ENCODE data around the gene FAM89A. TPM values are rescaled to one million over a fixed set of nuclear protein-coding genes. Genes with fewer than 3 reads are reported as not detected.

The FAM89A gene
- total RNA-seq, 1 donor: 10.9 TPM

- DNase-seq (ENCODE audit: insufficient read length, low spot score, missing footprints): no peak
- Histone ChIP-seq H4K20me1 (ENCODE audit: insufficient read depth, low read length) (no peaks in the 10 kb centered on the region), H3K79me2 (ENCODE audit: insufficient read depth, low read length) (no peaks in the 10 kb centered on the region), H3K27ac (ENCODE audit: low read depth, low read length) (no peak overlapping the region), H3K36me3 (ENCODE audit: insufficient read depth, low read length) (no peaks in the 10 kb centered on the region), H3K4me1 (ENCODE audit: insufficient read depth, low read length) (no peaks in the 10 kb centered on the region), H3K4me3 (ENCODE audit: insufficient read depth, low read length) (no peak overlapping the region), H2AFZ (ENCODE audit: low read length) (no peak overlapping the region), H3K9me3 (ENCODE audit: low read depth, low read length) (no peaks in the 10 kb centered on the region), H3K4me2 (ENCODE audit: insufficient read depth, low read length) (no peak overlapping the region), H3K27me3 (ENCODE audit: insufficient read depth, low read length) (no peaks in the 10 kb centered on the region)
- TF ChIP-seq CTCF (IDR thresholded peaks at IDR 0.05; ENCODE audit: extremely low read depth, low read depth, low read length): no peak
Observed at GRCh38 chr1:231073331-231073730, 33.3 kb upstream of the FAM89A start.

DNA sequence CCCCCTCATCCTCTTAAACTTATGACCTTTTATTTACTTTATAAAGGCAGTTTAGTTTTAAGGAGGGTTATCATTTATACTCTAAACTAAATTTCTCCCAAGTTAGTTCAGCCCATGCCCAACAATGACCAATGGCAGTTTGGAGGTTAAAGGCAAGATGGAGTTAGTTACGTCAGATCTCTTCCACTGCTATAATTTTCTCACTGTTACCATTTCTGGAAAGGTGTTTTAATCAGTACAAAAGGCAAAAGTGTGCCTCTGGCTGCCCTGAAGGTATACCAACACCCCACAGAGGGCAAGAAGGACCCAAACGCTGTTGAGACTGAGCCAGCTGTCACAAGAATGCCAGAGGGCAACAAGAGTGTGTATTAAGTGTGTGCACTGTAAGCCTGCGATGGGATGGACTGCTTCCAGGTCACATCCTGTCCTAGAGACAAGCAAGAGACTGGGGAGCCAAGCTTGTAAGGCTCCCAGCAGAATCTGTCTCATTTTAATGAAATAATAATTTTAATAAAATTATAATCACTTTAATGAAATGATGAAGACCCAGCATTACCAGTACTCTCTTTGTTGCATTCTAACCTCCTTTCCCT lies 32.5 kb upstream of the FAM89A start:
- no peaks in the 10 kb centered on the region for H3K79me2 ChIP-seq (ENCODE audit: insufficient read depth, low read length)
- no peak for DNase-seq (ENCODE audit: insufficient read length, low spot score, missing footprints)
- H4K20me1 ChIP-seq (ENCODE audit: insufficient read depth, low read length): no peaks in the 10 kb centered on the region
- no peak overlapping the region for H2AFZ ChIP-seq (ENCODE audit: low read length)
- no peak overlapping the region for H3K27ac ChIP-seq (ENCODE audit: low read depth, low read length)
- no peak overlapping the region for H3K4me2 ChIP-seq (ENCODE audit: insufficient read depth, low read length)
- TF ChIP-seq CTCF (IDR thresholded peaks at IDR 0.05; ENCODE audit: extremely low read depth, low read depth, low read length): no peak
- H3K36me3 ChIP-seq (ENCODE audit: insufficient read depth, low read length): no peaks in the 10 kb centered on the region
- H3K4me3 ChIP-seq (ENCODE audit: insufficient read depth, low read length): no peak overlapping the region
- H3K9me3 ChIP-seq (ENCODE audit: low read depth, low read length): no peaks in the 10 kb centered on the region
- no peaks in the 10 kb centered on the region for H3K27me3 ChIP-seq (ENCODE audit: insufficient read depth, low read length)
- H3K4me1 ChIP-seq (ENCODE audit: insufficient read depth, low read length): no peaks in the 10 kb centered on the region

DNA sequence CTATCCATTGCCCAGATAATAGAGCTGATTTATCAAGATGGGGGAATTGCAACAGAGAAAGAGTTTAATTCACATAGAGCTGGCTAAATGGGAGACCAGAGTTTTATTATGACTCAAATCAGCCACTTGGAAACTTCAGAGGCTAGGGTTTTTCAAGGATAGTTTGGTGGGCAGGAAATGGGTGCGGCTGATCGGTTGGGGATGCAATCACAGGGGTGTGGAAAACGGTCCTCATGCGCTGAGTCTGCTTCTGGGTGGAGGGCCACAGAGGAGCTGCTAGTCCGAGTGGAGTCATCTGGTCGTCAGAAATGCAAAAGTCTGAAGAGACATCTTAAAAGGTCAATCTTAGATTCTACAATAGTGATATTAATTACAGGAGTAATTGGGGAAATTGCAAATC lies 32.0 kb upstream of the FAM89A start:
- TF ChIP-seq CTCF (IDR thresholded peaks at IDR 0.05; ENCODE audit: extremely low read depth, low read depth, low read length): no peak
- Histone ChIP-seq H3K36me3 (ENCODE audit: insufficient read depth, low read length) (no peaks in the 10 kb centered on the region), H3K9me3 (ENCODE audit: low read depth, low read length) (no peaks in the 10 kb centered on the region), H3K79me2 (ENCODE audit: insufficient read depth, low read length) (no peaks in the 10 kb centered on the region), H3K4me2 (ENCODE audit: insufficient read depth, low read length) (no peak overlapping the region), H3K27ac (ENCODE audit: low read depth, low read length) (no peak overlapping the region), H3K27me3 (ENCODE audit: insufficient read depth, low read length) (no peaks in the 10 kb centered on the region), H2AFZ (ENCODE audit: low read length) (no peak overlapping the region), H3K4me3 (ENCODE audit: insufficient read depth, low read length) (no peak overlapping the region), H4K20me1 (ENCODE audit: insufficient read depth, low read length) (no peaks in the 10 kb centered on the region), H3K4me1 (ENCODE audit: insufficient read depth, low read length) (no peaks in the 10 kb centered on the region)
- DNase-seq (ENCODE audit: insufficient read length, low spot score, missing footprints): no peak

DNA sequence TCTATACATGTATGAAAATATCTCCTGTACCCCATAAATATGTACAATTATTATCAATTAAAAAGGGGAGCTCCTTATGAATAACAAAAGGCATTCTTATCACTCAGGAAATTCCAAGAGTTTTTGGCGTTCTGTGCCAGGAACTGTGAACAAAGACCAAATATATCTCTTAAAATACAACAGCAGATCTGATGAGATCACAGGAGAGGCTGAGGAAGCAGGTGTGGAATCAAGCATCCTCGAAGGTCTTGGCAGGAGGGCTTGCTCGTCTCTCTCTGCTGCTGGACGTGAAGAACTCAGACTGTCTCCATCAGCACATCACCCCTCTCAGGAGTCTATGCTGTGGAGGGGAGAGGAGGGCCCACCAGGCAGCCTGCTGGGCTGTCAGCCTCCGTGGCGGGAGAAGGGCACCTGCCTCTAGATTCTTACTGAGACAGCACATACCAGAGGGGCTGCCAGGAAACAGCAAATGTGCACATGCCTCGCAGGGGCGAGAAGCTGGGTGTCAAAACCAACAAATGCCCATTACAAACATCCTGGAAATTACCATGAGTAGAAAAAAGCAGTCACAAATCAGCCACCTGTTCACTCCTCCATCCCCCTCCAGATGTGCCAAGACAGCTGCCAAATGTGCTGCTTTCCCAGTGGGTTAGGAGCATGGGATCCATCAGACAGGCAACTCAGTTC lies 30.8 kb upstream of the FAM89A start:
- H3K4me1 ChIP-seq (ENCODE audit: insufficient read depth, low read length): no peaks in the 10 kb centered on the region
- H3K9me3 ChIP-seq (ENCODE audit: low read depth, low read length): no peaks in the 10 kb centered on the region
- H4K20me1 ChIP-seq (ENCODE audit: insufficient read depth, low read length): no peaks in the 10 kb centered on the region
- no peak overlapping the region for H2AFZ ChIP-seq (ENCODE audit: low read length)
- no peaks in the 10 kb centered on the region for H3K27me3 ChIP-seq (ENCODE audit: insufficient read depth, low read length)
- no peak overlapping the region for H3K4me3 ChIP-seq (ENCODE audit: insufficient read depth, low read length)
- H3K36me3 ChIP-seq (ENCODE audit: insufficient read depth, low read length): no peaks in the 10 kb centered on the region
- no peak overlapping the region for H3K4me2 ChIP-seq (ENCODE audit: insufficient read depth, low read length)
- no peak for TF ChIP-seq CTCF (IDR thresholded peaks at IDR 0.05; ENCODE audit: extremely low read depth, low read depth, low read length)
- no peaks in the 10 kb centered on the region for H3K79me2 ChIP-seq (ENCODE audit: insufficient read depth, low read length)
- DNase-seq (ENCODE audit: insufficient read length, low spot score, missing footprints): no peak
- H3K27ac ChIP-seq (ENCODE audit: low read depth, low read length): no peak overlapping the region
